ENCODE measurements around the gene IFIT2.

IFIT2 gene

DNA sequence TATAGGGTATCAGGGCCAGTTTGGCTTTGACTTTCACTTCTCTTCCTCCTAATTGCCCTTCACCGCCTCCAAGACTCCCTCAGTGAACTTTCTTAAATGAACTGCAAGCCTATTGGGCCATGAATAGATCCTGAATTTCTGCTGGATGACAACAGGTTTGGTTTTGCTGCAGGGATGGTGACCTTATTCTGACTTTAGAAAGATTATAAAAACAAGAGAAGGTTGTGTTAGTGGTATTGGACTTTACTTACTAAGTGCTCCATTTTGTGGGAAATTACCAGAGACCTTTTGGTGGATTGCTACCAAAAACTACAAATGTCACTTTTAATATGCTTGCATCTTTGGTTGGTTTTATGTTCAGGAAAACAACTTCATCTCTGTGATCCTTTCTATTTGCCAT lies 38.8 kb upstream of the IFIT2 start:
- Histone ChIP-seq H3K9me3 (ENCODE audit: insufficient read depth, low read depth, low read length) (peaks cover 6% of the 10 kb centered on the region; the same call in 1 of the 2 replicates), H3K4me3 (ENCODE audit: low read length, poor library complexity, severe bottlenecking) (no peak overlapping the region), H2AFZ (ENCODE audit: low read length) (no peak overlapping the region), H3K36me3 (ENCODE audit: insufficient read depth, low read length) (no peaks in the 10 kb centered on the region), H3K79me2 (ENCODE audit: insufficient read depth, low read length) (no peaks in the 10 kb centered on the region), H3K27me3 (ENCODE audit: insufficient read depth, low read length, poor library complexity, severe bottlenecking) (no peaks in the 10 kb centered on the region), H3K4me1 (ENCODE audit: insufficient read depth, low read length, poor library complexity, severe bottlenecking) (peaks cover 4% of the 10 kb centered on the region), H4K20me1 (ENCODE audit: insufficient read depth, low read length, poor library complexity, severe bottlenecking) (no peaks in the 10 kb centered on the region), H3K4me2 (ENCODE audit: low read depth, low read length, poor library complexity, severe bottlenecking) (no peak overlapping the region), H3K9ac (ENCODE audit: low read depth, low read length, poor library complexity, severe bottlenecking) (no peak overlapping the region), H3F3A (ENCODE audit: low read depth) (no peaks in the 10 kb centered on the region), H3K9me2 (replicated peaks; ENCODE audit: low read depth, low read length) (no peaks in the 10 kb centered on the region)
- TF ChIP-seq EZH2phosphoT487 (IDR thresholded peaks at IDR 0.05; ENCODE audit: borderline replicate concordance), result no peak
- TF ChIP-seq, protein P1, sequence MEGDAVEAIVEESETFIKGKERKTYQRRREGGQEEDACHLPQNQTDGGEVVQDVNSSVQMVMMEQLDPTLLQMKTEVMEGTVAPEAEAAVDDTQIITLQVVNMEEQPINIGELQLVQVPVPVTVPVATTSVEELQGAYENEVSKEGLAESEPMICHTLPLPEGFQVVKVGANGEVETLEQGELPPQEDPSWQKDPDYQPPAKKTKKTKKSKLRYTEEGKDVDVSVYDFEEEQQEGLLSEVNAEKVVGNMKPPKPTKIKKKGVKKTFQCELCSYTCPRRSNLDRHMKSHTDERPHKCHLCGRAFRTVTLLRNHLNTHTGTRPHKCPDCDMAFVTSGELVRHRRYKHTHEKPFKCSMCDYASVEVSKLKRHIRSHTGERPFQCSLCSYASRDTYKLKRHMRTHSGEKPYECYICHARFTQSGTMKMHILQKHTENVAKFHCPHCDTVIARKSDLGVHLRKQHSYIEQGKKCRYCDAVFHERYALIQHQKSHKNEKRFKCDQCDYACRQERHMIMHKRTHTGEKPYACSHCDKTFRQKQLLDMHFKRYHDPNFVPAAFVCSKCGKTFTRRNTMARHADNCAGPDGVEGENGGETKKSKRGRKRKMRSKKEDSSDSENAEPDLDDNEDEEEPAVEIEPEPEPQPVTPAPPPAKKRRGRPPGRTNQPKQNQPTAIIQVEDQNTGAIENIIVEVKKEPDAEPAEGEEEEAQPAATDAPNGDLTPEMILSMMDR (conservative IDR thresholded peaks at IDR 0.05; ENCODE audit: low read length), result no peak

DNA sequence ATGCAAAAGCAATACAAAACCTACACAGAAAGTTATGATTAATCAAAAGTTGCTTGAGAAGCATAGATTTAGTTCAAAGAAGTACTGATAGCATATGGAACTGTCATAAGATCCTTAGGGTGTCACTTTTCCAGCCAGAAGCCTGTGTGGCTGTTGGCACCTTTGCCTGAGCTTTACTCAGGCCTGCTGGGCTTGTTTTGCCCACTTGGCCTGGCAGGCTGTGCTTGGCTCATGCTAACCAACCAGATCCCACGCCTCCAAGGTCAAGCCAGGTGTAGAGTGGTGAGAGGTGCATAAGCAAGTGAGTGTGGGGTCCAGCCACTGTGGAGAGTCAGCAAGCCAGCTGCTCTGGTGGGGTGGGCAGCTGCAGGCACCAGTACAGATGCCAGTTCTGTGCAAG lies 38.3 kb upstream of the IFIT2 start:
- Histone ChIP-seq H2AFZ (ENCODE audit: low read length) (no peak overlapping the region), H3F3A (ENCODE audit: low read depth) (no peaks in the 10 kb centered on the region), H3K4me3 (ENCODE audit: low read length, poor library complexity, severe bottlenecking) (no peak overlapping the region), H4K20me1 (ENCODE audit: insufficient read depth, low read length, poor library complexity, severe bottlenecking) (no peaks in the 10 kb centered on the region), H3K4me2 (ENCODE audit: low read depth, low read length, poor library complexity, severe bottlenecking) (no peak overlapping the region), H3K9me2 (replicated peaks; ENCODE audit: low read depth, low read length) (no peaks in the 10 kb centered on the region), H3K27me3 (ENCODE audit: insufficient read depth, low read length, poor library complexity, severe bottlenecking) (no peaks in the 10 kb centered on the region), H3K79me2 (ENCODE audit: insufficient read depth, low read length) (no peaks in the 10 kb centered on the region), H3K4me1 (ENCODE audit: insufficient read depth, low read length, poor library complexity, severe bottlenecking) (peaks cover 4% of the 10 kb centered on the region), H3K9ac (ENCODE audit: low read depth, low read length, poor library complexity, severe bottlenecking) (no peak overlapping the region), H3K36me3 (ENCODE audit: insufficient read depth, low read length) (no peaks in the 10 kb centered on the region), H3K9me3 (ENCODE audit: insufficient read depth, low read depth, low read length) (peaks cover 6% of the 10 kb centered on the region; the same call in 1 of the 2 replicates)
- no peak for TF ChIP-seq EZH2phosphoT487 (IDR thresholded peaks at IDR 0.05; ENCODE audit: borderline replicate concordance)
- TF ChIP-seq, protein P1 (conservative IDR thresholded peaks at IDR 0.05; ENCODE audit: low read length), result no peak

DNA sequence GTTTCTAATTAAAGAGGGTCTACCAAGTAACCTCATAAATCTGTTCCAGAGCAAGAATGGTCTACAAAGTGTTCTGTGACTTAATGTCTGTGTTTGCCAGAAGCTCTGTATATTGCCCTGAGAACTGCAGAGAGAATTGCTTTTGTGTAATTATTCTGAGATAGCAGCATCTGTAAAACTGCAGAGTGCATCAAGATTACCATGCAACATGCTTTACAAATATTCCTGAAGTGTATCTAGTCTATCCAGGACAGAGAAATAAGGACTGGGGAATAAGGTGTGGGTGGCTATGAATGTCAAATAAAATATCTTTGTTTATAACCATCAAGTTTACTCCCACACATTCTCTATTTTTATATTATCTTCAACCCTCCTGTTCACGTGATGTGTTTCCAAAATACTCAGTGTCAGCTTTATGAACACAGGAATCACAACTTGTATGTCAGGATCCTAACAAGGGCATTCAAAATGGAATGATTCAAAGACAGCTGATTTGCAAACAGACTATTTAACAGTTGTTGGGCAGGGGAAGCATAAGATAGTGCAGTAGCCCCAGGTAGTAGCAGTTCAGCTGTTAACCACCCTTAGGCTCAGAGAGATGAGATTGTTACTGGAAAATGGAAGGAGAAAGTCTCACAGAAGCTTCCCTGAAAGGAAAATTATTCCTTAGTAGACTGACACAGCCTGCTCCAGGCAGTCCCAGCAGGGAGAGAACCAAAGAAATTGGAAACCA lies 35.0 kb upstream of the IFIT2 start:
- TF ChIP-seq, protein P1 (conservative IDR thresholded peaks at IDR 0.05; ENCODE audit: low read length), result no peak
- no peak for TF ChIP-seq EZH2phosphoT487 (IDR thresholded peaks at IDR 0.05; ENCODE audit: borderline replicate concordance)
- no peaks in the 10 kb centered on the region for H3K9me2 ChIP-seq (replicated peaks; ENCODE audit: low read depth, low read length)

More for the DNA sequence above, 35.0 kb upstream of the IFIT2 start:
- H3K4me2 ChIP-seq (ENCODE audit: low read depth, low read length, poor library complexity, severe bottlenecking), result no peak overlapping the region
- H3K4me3 ChIP-seq (ENCODE audit: low read length, poor library complexity, severe bottlenecking), result no peak overlapping the region
- no peak overlapping the region for H2AFZ ChIP-seq (ENCODE audit: low read length)
- no peaks in the 10 kb centered on the region for H3K36me3 ChIP-seq (ENCODE audit: insufficient read depth, low read length)
- no peaks in the 10 kb centered on the region for H3K79me2 ChIP-seq (ENCODE audit: insufficient read depth, low read length)
- H3K4me1 ChIP-seq (ENCODE audit: insufficient read depth, low read length, poor library complexity, severe bottlenecking), result no peaks in the 10 kb centered on the region
- H4K20me1 ChIP-seq (ENCODE audit: insufficient read depth, low read length, poor library complexity, severe bottlenecking), result no peaks in the 10 kb centered on the region
- H3K9ac ChIP-seq (ENCODE audit: low read depth, low read length, poor library complexity, severe bottlenecking), result no peak overlapping the region
- H3K9me3 ChIP-seq (ENCODE audit: insufficient read depth, low read depth, low read length), result peaks cover 6% of the 10 kb centered on the region; the same call in 1 of the 2 replicates
- no peaks in the 10 kb centered on the region for H3F3A ChIP-seq (ENCODE audit: low read depth)
- H3K27me3 ChIP-seq (ENCODE audit: insufficient read depth, low read length, poor library complexity, severe bottlenecking), result no peaks in the 10 kb centered on the region
